ENCODE data around the gene SV2B. TPM values are rescaled to one million over a fixed set of nuclear protein-coding genes. Genes with fewer than 3 reads are reported as not detected.
"Not testable (repeated sequence)": the region's sequence is repeated elsewhere in the genome, so short reads cannot be mapped to it uniquely, and the experiment has no call there.

Gene SV2B
- total RNA-seq, 2 experiments from 2014 or later = not detected

DNA sequence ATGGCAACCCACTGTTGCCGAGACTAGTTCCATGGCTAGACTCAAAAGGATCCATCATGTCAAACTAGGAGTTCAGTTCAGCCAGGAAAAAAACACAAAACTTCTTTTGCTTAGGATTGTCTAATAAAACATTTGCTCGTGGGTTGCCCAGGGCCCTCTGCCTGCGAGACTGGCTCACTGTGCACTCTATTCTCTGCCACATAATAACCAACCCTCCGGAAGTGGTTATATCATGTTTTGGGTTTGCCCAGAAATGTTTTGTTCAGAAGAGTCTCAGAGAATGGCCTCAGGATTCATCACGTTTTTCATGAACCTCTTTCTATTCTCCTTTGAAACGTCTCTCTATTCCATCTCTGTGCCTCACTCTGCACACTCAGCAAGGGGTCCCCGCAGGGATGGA lies 216.1 kb downstream of the SV2B start:
- H3K4me3 Mint-ChIP-seq = no peak overlapping the region
- CTCF ChIA-PET = interaction anchor here (0.6 to 1.1 kb wide), 3 partner anchors 118 to 761 kb away, joined by 3 read pairs; no protein-coding TSS in a partner anchor
- peaks cover 35% of the 10 kb centered on the region for H3K27me3 Mint-ChIP-seq
- ATAC-seq = peak; percentile 59
- no peaks in the 10 kb centered on the region for H3K9me3 Mint-ChIP-seq (ENCODE audit: low read depth)
- peaks cover 45% of the 10 kb centered on the region for H3K4me1 Mint-ChIP-seq
- no peak for DNase-seq
- peaks cover 2% of the 10 kb centered on the region for H3K36me3 Mint-ChIP-seq
- peak overlapping the region; percentile 70 for H3K27ac Mint-ChIP-seq

DNA sequence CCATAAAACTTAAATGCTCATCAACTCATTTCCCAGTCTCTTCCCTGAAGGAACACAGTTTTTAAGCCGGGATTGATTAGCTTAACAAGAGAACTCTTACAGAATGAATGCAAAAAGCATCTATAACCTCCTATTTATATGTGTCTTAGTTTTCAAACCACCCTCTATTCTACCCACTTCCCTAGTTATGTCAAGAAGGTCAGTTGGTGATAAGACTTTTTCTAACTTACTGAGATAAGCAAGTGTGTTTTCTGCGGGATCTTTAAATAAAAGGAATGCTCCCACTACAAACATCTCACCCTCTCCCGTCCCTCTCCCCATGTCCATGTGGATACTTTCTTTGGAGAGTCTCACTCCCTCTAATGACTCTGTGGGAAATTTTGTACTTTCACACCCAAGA lies 218.5 kb downstream of the SV2B start:
- Mint-ChIP-seq H3K9me3 (ENCODE audit: low read depth) (no peaks in the 10 kb centered on the region), H3K27ac (no peak overlapping the region), H3K36me3 (peaks cover 2% of the 10 kb centered on the region), H3K4me1 (peaks cover 26% of the 10 kb centered on the region), H3K27me3 (peaks cover 23% of the 10 kb centered on the region), H3K4me3 (no peak overlapping the region)
- CTCF ChIA-PET = interaction anchor here (1.0 to 1.3 kb wide), 2 partner anchors 16 to 71 kb away, joined by 3 read pairs; no protein-coding TSS in a partner anchor
- ATAC-seq (no peak), DNase-seq (no peak)

DNA sequence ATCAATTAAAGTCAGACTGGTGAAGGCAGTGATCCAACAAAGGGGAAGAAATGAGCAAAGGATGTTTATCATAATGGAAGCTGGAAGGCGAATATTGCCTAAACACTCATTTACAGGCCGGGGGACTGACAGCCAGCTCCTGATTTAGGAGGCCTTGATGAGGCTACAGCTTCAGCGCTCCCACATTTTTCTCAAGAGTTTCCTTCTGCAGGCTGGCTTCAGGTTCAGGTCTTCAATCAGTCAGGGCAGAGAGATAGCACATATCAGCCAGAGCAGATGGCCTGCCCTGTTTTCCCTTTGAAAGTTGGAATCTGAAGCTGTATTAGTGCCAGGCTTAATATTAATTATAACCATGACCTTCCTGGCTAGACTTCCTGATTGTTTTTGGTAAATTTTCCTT lies 218.9 kb downstream of the SV2B start:
- H3K4me3 Mint-ChIP-seq = no peak overlapping the region
- peaks cover 26% of the 10 kb centered on the region for H3K4me1 Mint-ChIP-seq
- no peaks in the 10 kb centered on the region for H3K9me3 Mint-ChIP-seq (ENCODE audit: low read depth)
- DNase-seq (no peak), ATAC-seq (no peak)
- peaks cover 2% of the 10 kb centered on the region for H3K36me3 Mint-ChIP-seq
- no peak overlapping the region for H3K27ac Mint-ChIP-seq
- CTCF ChIA-PET = interaction anchor here (1.0 kb wide), 1 partner anchor 16 kb away, joined by 3 read pairs; no protein-coding TSS in a partner anchor
- peaks cover 24% of the 10 kb centered on the region for H3K27me3 Mint-ChIP-seq

DNA sequence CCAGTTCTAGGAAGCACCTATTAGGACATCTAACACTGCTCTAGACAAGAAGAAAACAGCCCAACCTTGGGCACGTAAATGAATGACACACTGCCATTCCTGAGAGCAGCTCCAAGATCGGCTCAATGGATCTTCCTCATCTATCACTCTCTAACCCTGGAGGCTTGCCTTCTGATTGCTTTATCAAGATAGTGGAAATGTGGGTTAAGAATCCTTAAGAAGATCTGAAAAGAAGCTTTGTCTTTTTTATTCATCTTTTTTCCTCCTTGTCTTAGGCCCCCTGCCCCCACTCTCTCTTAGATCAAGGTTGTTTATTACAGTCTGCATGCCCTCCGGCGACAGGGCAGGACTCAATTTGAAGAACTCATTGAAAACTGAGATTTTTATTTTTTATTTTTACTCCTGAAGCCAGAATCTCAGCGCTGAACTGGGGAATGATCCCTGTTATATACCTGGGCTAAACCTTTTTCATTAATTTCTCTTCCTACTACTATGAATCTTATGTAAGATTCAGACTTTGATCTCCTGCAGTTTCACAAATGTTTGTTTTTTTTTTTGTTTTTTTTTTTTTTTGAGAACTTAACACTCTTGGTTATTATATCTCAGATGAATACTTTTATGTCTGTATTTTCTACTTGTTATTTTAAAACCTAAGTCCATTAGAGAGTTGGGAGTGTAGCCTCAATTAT lies 219.5 kb downstream of the SV2B start:
- CTCF ChIA-PET = interaction anchor here (1.0 kb wide), 1 partner anchor 17 kb away, joined by 3 read pairs; no protein-coding TSS in a partner anchor
- ATAC-seq = no peak
- Mint-ChIP-seq H3K36me3 (peaks cover 2% of the 10 kb centered on the region), H3K4me3 (no peak overlapping the region), H3K27me3 (peaks cover 22% of the 10 kb centered on the region), H3K27ac (no peak overlapping the region), H3K9me3 (ENCODE audit: low read depth) (no peaks in the 10 kb centered on the region), H3K4me1 (peaks cover 26% of the 10 kb centered on the region)
- no peak for DNase-seq

DNA sequence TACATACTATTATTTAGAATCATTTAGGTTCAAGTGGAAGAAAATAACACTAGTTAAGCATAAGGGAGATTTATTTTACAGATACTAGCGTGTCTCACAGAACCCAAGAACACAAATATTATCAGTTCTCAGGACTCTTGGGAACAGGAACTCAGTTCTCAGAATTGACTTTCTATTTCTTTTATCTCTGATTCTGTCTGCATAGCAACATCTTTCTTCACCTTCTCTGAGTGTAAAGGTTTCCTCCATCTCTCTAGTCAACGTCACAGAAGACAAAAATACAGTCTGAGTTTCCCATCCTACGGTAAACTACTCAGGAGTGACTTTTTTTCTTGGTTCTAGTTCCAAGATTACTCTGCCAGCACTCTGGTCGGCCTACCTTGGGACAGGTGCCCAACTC lies 220.0 kb downstream of the SV2B start:
- Mint-ChIP-seq H3K36me3 (no peaks in the 10 kb centered on the region), H3K4me3 (no peak overlapping the region), H3K4me1 (peaks cover 26% of the 10 kb centered on the region), H3K27ac (peak overlapping the region; percentile 28), H3K9me3 (ENCODE audit: low read depth) (no peaks in the 10 kb centered on the region), H3K27me3 (peaks cover 21% of the 10 kb centered on the region)
- CTCF ChIA-PET = no interaction called here
- no peak for DNase-seq
- ATAC-seq = no peak

DNA sequence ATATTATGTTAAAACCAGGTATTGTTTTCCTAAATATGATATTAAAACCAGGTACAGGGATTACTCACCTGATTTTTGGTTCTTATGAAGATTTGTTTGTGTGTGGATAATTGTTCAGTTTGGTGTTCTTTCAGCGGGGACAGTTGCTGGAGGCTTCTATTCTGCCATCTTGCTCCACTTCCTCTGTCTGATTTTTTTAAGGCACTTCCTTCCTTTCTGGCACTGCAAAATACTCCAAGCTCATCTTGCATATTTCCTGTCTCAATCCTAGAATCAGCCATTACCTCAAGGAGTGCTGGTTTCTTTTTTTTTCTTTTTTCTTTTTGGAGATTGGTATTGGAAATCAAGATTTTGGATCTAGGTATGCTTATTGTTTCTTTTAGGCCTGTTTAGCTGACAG lies 229.9 kb downstream of the SV2B start:
- H3K4me3 Mint-ChIP-seq = no peak overlapping the region
- ATAC-seq = no peak
- no peak for DNase-seq
- peaks cover 2% of the 10 kb centered on the region for H3K4me1 Mint-ChIP-seq
- no peaks in the 10 kb centered on the region for H3K9me3 Mint-ChIP-seq (ENCODE audit: low read depth)
- CTCF ChIA-PET = no interaction called here
- H3K27me3 Mint-ChIP-seq = peaks cover 10% of the 10 kb centered on the region
- H3K27ac Mint-ChIP-seq = no peak overlapping the region
- peaks cover 3% of the 10 kb centered on the region for H3K36me3 Mint-ChIP-seq

DNA sequence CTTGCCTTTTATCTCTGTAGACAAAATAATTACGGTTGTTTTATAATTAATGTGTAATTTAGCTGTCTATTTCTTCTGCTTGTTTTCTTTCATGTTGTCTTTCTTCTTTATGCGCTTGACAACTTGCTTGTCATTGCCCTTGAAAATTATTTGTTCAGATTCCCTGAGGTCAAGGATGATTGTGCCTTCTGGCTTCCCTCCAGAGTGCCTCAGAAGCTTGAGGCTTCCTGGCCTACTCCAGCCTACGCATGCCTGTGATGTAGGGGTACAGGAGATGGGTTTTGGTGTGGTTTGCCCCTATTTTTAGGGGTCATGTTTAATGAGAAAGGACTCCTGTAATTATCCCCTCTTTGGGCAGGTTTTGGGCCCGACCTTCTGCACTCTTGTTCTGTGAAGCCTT lies 231.5 kb downstream of the SV2B start:
- Mint-ChIP-seq H3K4me1 (peaks cover 5% of the 10 kb centered on the region), H3K27ac (no peak overlapping the region), H3K4me3 (no peak overlapping the region), H3K27me3 (peaks cover 11% of the 10 kb centered on the region), H3K36me3 (peaks cover 3% of the 10 kb centered on the region), H3K9me3 (ENCODE audit: low read depth) (no peaks in the 10 kb centered on the region)
- no peak for DNase-seq
- CTCF ChIA-PET = no interaction called here
- ATAC-seq = no peak

DNA sequence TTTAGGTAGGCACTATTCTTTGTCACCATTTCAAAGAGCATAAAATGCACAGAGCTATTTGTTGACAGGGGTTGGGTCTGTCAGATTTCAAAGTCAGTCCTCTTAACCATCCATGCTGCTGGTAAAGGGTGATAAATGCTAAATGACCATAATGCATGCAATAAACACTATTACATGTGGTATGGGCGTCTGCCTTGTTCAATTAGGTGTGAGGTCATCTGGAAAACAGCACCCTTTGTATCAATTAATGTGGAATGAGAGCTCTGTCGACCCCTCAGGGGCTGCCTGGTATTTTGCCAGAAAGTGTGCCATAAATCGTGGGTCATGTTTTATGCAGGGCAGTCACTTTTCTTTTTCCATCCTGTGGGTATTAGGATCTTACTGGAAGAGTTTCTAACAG lies 235.6 kb downstream of the SV2B start:
- H3K36me3 Mint-ChIP-seq = no peaks in the 10 kb centered on the region
- DNase-seq = no peak
- peaks cover 20% of the 10 kb centered on the region for H3K27me3 Mint-ChIP-seq
- H3K4me3 Mint-ChIP-seq = no peak overlapping the region
- peaks cover 4% of the 10 kb centered on the region for H3K4me1 Mint-ChIP-seq
- H3K27ac Mint-ChIP-seq = no peak overlapping the region
- H3K9me3 Mint-ChIP-seq (ENCODE audit: low read depth) = no peaks in the 10 kb centered on the region
- CTCF ChIA-PET = interaction anchor here (0.6 to 2.1 kb wide), 3 partner anchors 8 to 28 kb away, joined by 3 to 5 read pairs (median 3); no protein-coding TSS in a partner anchor
- ATAC-seq = no peak

DNA sequence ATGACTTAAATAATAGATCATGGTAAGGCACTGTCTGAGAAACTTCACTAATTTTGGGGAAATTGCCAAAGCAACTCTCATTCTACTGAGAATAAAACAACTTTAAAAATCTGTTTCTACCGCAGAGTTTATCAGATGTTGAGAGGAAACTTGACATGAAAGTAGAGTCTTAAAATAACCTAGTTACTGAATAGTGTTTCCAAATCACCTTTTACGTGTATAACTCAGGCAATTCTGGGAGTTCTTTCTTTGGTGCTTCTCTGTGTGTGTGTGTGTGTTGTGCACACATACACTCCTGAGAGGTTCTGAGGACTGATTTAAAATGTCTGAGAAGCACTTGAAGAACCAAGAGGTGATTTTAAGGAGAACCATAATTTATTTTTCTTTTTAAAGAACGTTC lies 236.6 kb downstream of the SV2B start:
- CTCF ChIA-PET = interaction anchor here (2.1 kb wide), 1 partner anchor 12 kb away, joined by 5 read pairs; no protein-coding TSS in a partner anchor
- H3K27ac Mint-ChIP-seq = no peak overlapping the region

DNA sequence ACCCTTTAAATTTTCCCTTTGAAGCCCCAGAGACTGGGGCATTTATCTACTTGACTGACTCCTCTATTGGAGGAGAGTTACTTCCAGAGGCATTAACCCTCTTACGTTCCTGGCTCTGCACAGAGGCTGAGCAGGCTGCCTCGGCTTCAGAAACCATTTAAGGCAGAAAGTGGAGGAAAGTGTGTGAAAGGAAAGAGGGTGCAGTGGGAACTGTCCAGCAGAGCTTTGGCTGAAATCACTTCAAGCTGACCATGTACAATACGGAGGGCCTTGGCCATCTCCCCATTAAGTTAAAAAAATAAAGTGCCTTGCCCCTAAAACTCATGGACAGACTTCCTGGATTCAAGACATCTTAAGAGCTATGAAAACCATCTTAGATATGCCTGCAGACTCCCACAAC lies 238.7 kb downstream of the SV2B start:
- CTCF ChIA-PET = no interaction called here
- no peak for DNase-seq
- Mint-ChIP-seq H3K4me1 (peaks cover 4% of the 10 kb centered on the region), H3K27me3 (peaks cover 24% of the 10 kb centered on the region), H3K27ac (no peak overlapping the region), H3K9me3 (ENCODE audit: low read depth) (no peaks in the 10 kb centered on the region), H3K36me3 (no peaks in the 10 kb centered on the region), H3K4me3 (no peak overlapping the region)
- no peak for ATAC-seq

More for the DNA sequence above, 236.6 kb downstream of the SV2B start:
- no peak for ATAC-seq
- Mint-ChIP-seq H3K4me3 (no peak overlapping the region), H3K9me3 (ENCODE audit: low read depth) (no peaks in the 10 kb centered on the region), H3K36me3 (no peaks in the 10 kb centered on the region), H3K27me3 (peaks cover 21% of the 10 kb centered on the region), H3K4me1 (peaks cover 4% of the 10 kb centered on the region)
- DNase-seq = no peak

DNA sequence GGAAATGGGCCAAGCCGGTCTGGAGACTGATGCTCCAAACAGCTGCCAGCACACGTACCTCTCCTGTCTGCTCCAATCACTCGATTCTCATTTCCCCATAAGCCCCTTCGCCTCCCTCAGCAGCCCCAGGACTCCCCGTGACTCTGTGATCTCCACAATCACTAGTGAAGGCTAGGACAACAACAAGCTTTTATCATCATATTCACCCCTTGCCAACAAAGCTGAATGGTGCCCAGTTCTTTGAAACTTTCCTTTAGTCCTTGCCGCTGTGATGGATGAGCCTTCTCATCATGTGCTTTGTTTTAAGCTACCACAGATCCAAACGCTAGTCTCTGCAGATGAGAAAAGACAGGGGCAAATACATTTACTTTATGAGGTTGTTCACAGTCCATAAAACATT lies 242.0 kb downstream of the SV2B start:
- DNase-seq (no peak), ATAC-seq (no peak)
- no peak overlapping the region for H3K4me3 Mint-ChIP-seq
- peaks cover 16% of the 10 kb centered on the region for H3K27me3 Mint-ChIP-seq
- no peak overlapping the region for H3K27ac Mint-ChIP-seq
- no peaks in the 10 kb centered on the region for H3K4me1 Mint-ChIP-seq
- H3K9me3 Mint-ChIP-seq (ENCODE audit: low read depth) = peaks cover 3% of the 10 kb centered on the region
- CTCF ChIA-PET = interaction anchor here (0.5 kb wide), 1 partner anchor 777 kb away, joined by 3 read pairs; no protein-coding TSS in a partner anchor
- H3K36me3 Mint-ChIP-seq = no peaks in the 10 kb centered on the region

DNA sequence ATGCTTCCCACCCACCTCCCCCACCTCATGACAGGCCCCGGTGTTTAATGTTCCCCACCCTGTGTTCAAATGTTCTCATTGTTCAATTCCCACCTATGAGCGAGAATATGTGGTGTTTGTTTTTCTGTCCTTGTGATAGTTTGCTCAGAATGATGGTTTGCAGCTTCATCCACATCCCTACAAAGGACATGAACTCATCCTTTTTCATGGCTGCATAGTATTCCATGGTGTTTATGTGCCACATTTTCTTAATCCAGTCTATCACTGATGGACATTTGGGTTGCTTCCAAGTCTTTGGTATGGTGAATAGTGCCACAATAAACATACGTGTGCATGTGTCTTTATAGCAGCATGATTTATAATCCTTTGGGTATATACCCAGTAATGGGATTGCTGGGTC lies 244.9 kb downstream of the SV2B start:
- H3K4me3 Mint-ChIP-seq; CTCF ChIA-PET; DNase-seq; H3K9me3 Mint-ChIP-seq (ENCODE audit: low read depth); H3K36me3 Mint-ChIP-seq; H3K27ac Mint-ChIP-seq; ATAC-seq: not testable (repeated sequence)
- Mint-ChIP-seq H3K27me3 (peaks cover 12% of the 10 kb centered on the region), H3K4me1 (peaks cover 14% of the 10 kb centered on the region)

DNA sequence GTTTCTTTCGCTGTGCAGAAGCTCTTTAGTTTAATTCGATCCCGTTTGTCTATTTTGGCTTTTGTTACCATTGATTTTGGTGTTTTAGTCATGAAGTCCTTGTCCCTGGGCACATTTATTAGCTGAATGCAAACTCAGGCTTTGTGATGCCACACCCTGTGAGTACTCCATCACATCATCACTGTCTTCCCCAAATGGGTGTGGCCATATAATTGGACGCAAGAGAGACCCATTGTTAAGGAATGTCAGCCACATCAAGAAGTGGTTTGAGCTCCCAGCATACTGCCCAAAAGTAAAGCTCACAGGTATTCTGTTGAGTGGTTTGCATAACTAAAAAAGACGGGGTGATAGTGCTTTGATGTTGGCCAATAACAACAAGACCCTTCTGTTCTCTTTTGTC lies 245.7 kb downstream of the SV2B start:
- peaks cover 9% of the 10 kb centered on the region for H3K27me3 Mint-ChIP-seq
- no peaks in the 10 kb centered on the region for H3K36me3 Mint-ChIP-seq
- ATAC-seq (no peak), DNase-seq (no peak)
- peaks cover 16% of the 10 kb centered on the region for H3K4me1 Mint-ChIP-seq
- no peak overlapping the region for H3K27ac Mint-ChIP-seq
- CTCF ChIA-PET = interaction anchor here (1.2 kb wide), 1 partner anchor 9 kb away, joined by 4 read pairs; no protein-coding TSS in a partner anchor
- no peak overlapping the region for H3K4me3 Mint-ChIP-seq
- H3K9me3 Mint-ChIP-seq (ENCODE audit: low read depth) = peaks cover 3% of the 10 kb centered on the region

DNA sequence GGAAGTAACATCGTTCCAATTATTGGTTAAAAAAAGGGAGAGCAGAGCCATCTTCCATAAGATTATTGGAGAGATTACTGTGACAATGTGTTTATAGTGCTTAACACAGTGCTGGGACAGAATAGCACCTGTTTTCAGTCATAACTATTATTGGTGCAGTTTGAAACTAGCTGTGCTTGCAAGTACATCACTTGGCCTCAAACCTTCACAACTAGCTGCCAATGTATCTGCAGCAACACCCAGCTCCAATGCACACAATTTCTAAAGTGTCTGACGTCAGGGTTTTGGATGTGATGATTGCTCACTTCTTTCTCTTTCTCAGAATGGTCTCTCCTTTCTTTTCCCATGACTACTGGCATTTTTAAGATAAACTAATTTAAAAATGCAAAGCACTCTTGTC lies 246.2 kb downstream of the SV2B start:
- CTCF ChIA-PET = interaction anchor here (1.2 kb wide), 1 partner anchor 9 kb away, joined by 4 read pairs; no protein-coding TSS in a partner anchor
- DNase-seq = no peak
- no peaks in the 10 kb centered on the region for H3K36me3 Mint-ChIP-seq
- no peak overlapping the region for H3K4me3 Mint-ChIP-seq
- H3K9me3 Mint-ChIP-seq (ENCODE audit: low read depth) = peaks cover 3% of the 10 kb centered on the region
- H3K27me3 Mint-ChIP-seq = peaks cover 8% of the 10 kb centered on the region
- peaks cover 16% of the 10 kb centered on the region for H3K4me1 Mint-ChIP-seq
- ATAC-seq = no peak
- H3K27ac Mint-ChIP-seq = no peak overlapping the region
